DND-41 (cell line): Measurements from ENCODE around the gene BACH2.

Source experiments
- ATAC-seq: fragments of 200-7000 bp; cut with Tn5 transposase; 3 replicates; pipeline ENCODE4 v1.9.1; 2021; ENCODE audit warnings: low read depth; ENCODE audit not compliant: insufficient read depth
- DNase-seq: peaks from one replicate; pipeline ENCODE4 v3.0.0-alpha.2; 2020
- H2AFZ ChIP-seq: 2 replicates; pipeline ENCODE4 v1.6.0; 2012; ENCODE audit warnings: low read depth, low read length
- H3K27ac ChIP-seq: 2 replicates; pipeline ENCODE4 v1.5.1; 2012; ENCODE audit warnings: low read length, inconsistent platforms
- H3K27me3 ChIP-seq: fragments of 200-600 bp; sonication (generic); 2 replicates; pipeline ENCODE4 v1.6.0; 2012; ENCODE audit warnings: low read length, mild to moderate bottlenecking, inconsistent platforms; ENCODE audit not compliant: insufficient read depth, poor library complexity
- H3K36me3 ChIP-seq: 2 replicates; pipeline ENCODE4 v1.5.1; 2012; ENCODE audit warnings: low read length, inconsistent platforms; ENCODE audit not compliant: insufficient read depth
- H3K4me1 ChIP-seq: 2 replicates; pipeline ENCODE4 v1.5.1; 2012; ENCODE audit warnings: mild to moderate bottlenecking, low read length; ENCODE audit not compliant: insufficient read depth
- H3K4me2 ChIP-seq: 2 replicates; pipeline ENCODE4 v1.6.0; 2012; ENCODE audit warnings: mild to moderate bottlenecking, moderate library complexity, low read length, inconsistent platforms; ENCODE audit not compliant: insufficient read depth
- H3K4me3 ChIP-seq, 2 experiments: fragments of 200-600 bp in 1 of 2; shearing (Covaris generic) in 1 of 2; 2 replicates each; pipeline ENCODE4 v1.5.1; 2012 to 2016; ENCODE audit warnings: inconsistent platforms in 2 of 2, low read length in 2 of 2, mild to moderate bottlenecking in 2 of 2, low read depth in 1 of 2, moderate library complexity in 1 of 2
- H3K79me2 ChIP-seq: 2 replicates; pipeline ENCODE4 v1.6.0; 2012; ENCODE audit warnings: low read length, inconsistent platforms; ENCODE audit not compliant: insufficient read depth
- H3K9ac ChIP-seq: 2 replicates; pipeline ENCODE4 v1.6.0; 2012; ENCODE audit warnings: low read depth, mild to moderate bottlenecking, inconsistent platforms, low read length, moderate library complexity
- H3K9me3 ChIP-seq: 2 replicates; pipeline ENCODE4 v1.5.1; 2012; ENCODE audit warnings: low read length, moderate library complexity, mild to moderate bottlenecking, inconsistent platforms; ENCODE audit not compliant: insufficient read depth, severe bottlenecking
- H4K20me1 ChIP-seq: 2 replicates; pipeline ENCODE4 v1.6.0; 2012; ENCODE audit warnings: low read length; ENCODE audit not compliant: insufficient read depth
- CTCF ChIP-seq: IDR thresholded peaks from 2 replicates; pipeline ENCODE4 v1.5.1; 2012; ENCODE audit warnings: borderline replicate concordance, low read length, moderate library complexity, mild to moderate bottlenecking; ENCODE audit not compliant: poor library complexity, severe bottlenecking; ENCODE audit errors: extremely low read depth
- EZH2 ChIP-seq: IDR thresholded peaks from 3 replicates; pipeline ENCODE4 v1.6.1; 2012; ENCODE audit warnings: borderline replicate concordance, low read depth, mild to moderate bottlenecking, moderate library complexity, low read length, inconsistent platforms; ENCODE audit not compliant: severe bottlenecking

Gene BACH2

DNA sequence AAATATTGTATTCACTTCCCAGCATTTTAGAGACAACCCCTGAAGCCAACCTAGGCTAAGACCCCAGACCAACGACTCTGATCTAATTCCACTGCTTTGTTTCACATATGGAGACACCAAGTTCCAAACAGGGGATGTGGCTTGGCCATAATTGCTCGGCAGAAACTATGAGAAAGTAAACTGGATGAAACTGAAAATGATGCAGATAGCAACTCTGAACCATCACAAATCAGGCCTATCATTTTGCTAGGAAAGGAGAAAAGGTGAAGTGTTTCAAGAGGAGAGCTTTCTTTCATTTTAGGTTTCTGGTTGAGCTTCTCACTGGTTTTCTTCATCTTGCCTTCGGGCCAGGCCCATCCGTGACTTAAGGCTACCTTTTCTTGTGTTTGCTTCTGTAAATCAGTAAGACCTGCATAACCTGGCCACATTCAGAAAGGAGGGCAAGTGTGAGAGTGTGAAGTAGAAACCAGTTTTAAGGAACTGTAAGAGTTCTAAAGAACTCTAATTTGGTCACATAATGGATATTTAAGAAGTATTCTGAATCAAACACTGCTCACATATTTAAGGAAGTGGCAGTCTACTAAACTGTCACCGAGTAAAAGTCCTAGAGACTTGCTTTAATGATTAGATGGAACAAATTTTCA lies 105.8 kb downstream of the BACH2 start:
- Histone ChIP-seq H4K20me1 (no peaks in the 10 kb centered on the region; the same call in 1 of the 2 replicates), H3K4me1 (no peaks in the 10 kb centered on the region), H3K27me3 (no peaks in the 10 kb centered on the region), H3K4me2 (no peak overlapping the region), H2AFZ (no peak overlapping the region), H3K79me2 (no peaks in the 10 kb centered on the region), H3K9me3 (no peaks in the 10 kb centered on the region), H3K36me3 (no peaks in the 10 kb centered on the region), H3K27ac (no peak overlapping the region), H3K4me3 (no peak overlapping the region), H3K9ac (no peak overlapping the region)
- no peak for ATAC-seq
- DNase-seq = no peak
- TF ChIP-seq EZH2 = no peak
- TF ChIP-seq CTCF = no peak

DNA sequence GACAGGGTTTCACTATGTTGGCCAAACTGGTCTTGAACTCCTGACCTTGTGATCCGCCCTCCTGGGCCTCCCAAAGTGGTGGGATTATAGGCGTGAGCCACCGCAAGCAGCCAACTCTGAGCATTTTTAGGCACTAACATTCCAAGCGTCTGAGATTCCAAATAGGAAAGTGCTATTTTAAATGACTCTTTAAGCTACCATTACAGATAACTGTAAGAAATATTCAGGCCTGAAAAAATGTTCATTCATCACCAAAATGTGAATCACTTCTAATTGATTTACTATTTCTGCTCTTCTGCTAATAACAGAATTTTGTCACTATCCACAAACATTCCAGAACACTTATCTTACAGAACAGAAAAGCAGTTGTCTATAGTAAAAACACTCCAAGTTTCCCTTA lies 106.5 kb downstream of the BACH2 start:
- Histone ChIP-seq H3K79me2 (no peaks in the 10 kb centered on the region), H3K4me2 (no peak overlapping the region), H3K4me3 (no peak overlapping the region), H3K9me3 (no peaks in the 10 kb centered on the region), H3K27ac (no peak overlapping the region), H3K36me3 (no peaks in the 10 kb centered on the region), H2AFZ (no peak overlapping the region), H3K27me3 (no peaks in the 10 kb centered on the region), H3K4me1 (no peaks in the 10 kb centered on the region), H3K9ac (no peak overlapping the region), H4K20me1 (no peaks in the 10 kb centered on the region; the same call in 1 of the 2 replicates)
- TF ChIP-seq EZH2 = no peak
- TF ChIP-seq CTCF = no peak
- ATAC-seq (no peak), DNase-seq (no peak)

- no peak overlapping the region for H3K27ac ChIP-seq
- TF ChIP-seq EZH2 (no peak), CTCF (no peak)
- no peaks in the 10 kb centered on the region for H3K79me2 ChIP-seq
These were observed 109.1 kb downstream of the BACH2 start for GRCh38 chr6:90187437-90188121.

More at GRCh38 chr6:90187437-90188121, 109.1 kb downstream of the BACH2 start:
- H3K9ac ChIP-seq = no peak overlapping the region
- H3K9me3 ChIP-seq = no peaks in the 10 kb centered on the region
- ATAC-seq = no peak
- no peaks in the 10 kb centered on the region for H3K36me3 ChIP-seq
- no peak overlapping the region for H3K4me2 ChIP-seq
- H3K4me3 ChIP-seq = no peak overlapping the region
- H4K20me1 ChIP-seq = no peaks in the 10 kb centered on the region; the same call in 1 of the 2 replicates
- H3K27me3 ChIP-seq = no peaks in the 10 kb centered on the region
- H2AFZ ChIP-seq = no peak overlapping the region
- no peak for DNase-seq
- H3K4me1 ChIP-seq = no peaks in the 10 kb centered on the region
